ENCODE results near the gene SNTG2.

The SNTG2 gene

DNA sequence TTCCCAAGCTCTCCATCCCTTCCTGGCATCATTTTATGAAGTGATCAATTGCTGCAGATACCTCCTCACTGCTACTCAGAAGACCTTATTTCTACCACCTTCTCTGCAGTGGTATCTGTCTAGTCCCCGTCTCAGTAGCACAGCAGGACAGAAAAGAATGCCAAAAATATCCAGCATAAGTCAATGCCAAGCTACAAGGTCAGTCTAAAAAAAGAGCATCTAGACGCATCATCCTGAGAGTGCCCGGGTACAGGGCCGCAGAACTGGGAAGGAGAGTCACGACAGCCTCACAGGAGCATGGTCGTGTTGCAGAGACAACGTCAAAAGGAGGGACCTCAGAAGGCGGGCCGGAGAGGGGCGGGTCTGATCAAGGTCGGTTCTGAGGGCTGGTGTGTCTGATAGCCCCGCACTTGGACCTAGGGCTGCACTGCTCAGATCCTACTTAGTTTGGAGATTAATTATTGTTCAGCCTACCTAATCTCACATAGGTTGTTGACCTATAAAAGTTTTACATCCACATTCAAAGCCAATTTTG is 24.3 kb upstream of the SNTG2 start:
- no peak for DNase-seq (ENCODE audit: low read depth in 2 of 2, low spot score in 1 of 2)

DNA sequence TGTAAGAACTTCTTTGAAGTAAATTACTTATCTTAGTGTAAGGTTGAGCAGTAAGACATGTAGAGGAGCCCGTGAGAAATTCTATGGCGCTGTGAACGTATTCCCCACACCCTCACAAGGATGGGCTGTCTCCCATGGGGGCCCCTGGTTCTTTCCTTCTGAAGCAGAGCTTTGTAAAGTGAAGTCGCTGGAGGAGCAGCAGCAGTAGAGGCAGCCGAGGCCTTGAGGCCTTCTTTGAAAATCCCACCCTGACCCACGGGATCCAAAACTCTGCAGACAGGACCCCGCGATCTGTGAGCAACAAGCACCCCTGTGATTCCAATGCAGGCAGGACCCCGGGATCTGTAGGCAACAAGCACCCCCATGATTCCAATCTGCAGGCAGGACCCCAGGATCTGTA is 23.8 kb upstream of the SNTG2 start:
- DNase-seq (ENCODE audit: low read depth in 2 of 2, low spot score in 1 of 2), result no peak

DNA sequence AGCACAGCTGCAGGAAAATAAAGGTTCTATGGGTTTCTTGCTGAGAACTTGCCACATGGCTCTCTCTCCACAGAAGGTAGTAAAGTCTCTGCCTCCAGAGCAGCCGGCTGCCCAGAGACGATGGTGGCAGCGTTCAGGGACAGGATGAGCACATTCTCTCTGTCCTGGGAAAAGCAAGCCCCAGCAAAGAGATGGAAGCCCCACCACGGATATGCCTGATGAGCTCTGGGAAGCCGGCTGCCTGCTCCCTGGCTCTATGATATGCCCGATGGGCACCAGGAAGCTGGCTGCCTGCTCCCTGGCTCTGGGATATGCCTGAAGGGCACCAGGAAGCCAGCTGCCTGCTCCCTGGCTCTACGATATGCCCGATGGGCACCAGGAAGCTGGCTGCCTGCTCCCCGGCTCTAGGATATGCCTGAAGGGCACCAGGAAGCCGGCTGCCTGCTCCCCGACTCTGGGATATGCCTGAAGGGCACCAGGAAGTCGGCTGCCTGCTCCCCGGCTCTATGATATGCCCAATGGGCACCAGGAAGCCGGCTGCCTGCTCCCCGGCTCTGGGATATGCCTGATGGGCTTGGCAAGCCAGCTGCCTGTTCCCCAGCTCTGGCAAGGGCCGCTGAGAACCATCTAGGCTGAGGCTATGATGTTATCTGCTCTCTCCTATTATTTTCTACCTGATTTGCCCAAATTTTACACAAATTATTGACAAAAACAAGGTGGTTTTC is 21.5 kb upstream of the SNTG2 start:
- DNase-seq (ENCODE audit: low read depth in 2 of 2, low spot score in 1 of 2), result no peak

DNA sequence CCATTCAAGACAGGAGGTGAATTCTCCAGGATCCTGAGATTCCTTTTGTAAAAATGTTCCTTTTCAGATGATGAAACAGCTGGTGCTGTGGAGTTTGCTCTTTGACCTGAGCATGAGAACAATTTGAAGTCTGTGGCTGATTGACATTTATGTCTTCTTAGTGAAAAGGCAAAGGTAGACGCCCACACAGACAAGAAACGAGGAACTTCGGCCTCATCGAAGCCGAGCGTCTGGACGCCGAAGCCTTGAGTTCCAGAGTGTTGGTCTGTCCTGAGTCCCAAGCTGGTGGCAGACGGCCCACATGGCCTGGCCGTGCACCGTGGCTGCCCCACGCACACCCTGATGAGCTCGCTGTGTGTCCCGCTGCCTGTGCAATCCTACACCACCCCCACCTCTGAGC is 20.7 kb upstream of the SNTG2 start:
- DNase-seq (ENCODE audit: low read depth in 2 of 2, low spot score in 1 of 2), result no peak

DNA sequence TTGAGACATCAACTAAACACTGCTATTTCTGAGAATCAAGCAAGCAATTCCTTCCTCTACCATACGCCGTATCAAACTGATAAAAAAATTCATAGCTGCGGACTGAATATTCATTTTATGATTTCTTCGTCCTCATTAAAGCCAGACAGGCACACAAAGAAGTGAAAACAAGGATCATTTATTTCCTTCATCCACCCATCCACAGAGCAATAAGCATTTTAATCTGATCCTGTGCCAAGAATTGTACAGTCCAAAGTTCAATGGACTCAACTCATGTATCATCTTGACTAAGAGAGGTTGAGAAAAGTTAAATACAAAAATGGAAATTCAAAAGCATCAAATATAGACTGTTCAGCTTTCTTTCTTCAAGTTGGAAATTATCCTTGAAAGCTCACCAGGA is 19.7 kb upstream of the SNTG2 start:
- no peak for DNase-seq (ENCODE audit: low read depth in 2 of 2, low spot score in 1 of 2)

DNA sequence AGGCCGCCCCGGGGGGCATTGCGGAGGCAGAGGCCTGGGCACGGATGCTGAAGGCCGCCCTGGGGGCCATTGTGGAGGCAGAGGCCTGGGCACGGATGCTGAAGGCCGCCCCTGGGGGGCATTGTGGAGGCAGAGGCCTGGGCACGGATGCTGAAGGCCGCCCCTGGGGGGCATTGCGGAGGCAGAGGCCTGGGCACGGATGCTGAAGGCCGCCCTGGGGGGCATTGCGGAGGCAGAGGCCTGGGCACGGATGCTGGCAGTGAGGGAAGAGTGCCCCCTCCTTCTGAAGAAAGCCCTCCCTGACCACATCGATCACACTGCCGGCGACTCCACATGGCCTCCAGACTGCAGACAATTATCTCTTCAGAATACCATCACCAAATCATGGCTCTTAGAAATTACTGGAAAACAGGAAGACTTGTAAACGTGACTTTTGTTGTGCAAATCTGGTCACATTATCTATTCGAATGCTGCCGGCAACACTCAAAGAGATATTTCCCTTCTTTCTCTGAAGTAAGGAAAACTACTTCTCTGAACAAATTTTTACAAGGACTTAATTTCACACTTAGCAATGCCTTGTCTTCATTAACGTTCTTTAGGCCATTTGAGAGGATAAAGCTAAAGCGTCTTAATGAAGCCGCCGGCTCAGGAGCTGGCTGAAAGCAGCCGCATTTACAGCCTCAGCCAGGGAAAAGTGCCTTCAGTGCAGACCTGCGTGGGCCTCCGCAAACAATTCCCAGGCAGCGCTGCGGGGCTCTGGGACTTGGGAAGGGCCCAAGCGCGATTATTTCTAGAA is 18.1 kb upstream of the SNTG2 start:
- DNase-seq (ENCODE audit: low read depth in 2 of 2, low spot score in 1 of 2), result no peak

DNA sequence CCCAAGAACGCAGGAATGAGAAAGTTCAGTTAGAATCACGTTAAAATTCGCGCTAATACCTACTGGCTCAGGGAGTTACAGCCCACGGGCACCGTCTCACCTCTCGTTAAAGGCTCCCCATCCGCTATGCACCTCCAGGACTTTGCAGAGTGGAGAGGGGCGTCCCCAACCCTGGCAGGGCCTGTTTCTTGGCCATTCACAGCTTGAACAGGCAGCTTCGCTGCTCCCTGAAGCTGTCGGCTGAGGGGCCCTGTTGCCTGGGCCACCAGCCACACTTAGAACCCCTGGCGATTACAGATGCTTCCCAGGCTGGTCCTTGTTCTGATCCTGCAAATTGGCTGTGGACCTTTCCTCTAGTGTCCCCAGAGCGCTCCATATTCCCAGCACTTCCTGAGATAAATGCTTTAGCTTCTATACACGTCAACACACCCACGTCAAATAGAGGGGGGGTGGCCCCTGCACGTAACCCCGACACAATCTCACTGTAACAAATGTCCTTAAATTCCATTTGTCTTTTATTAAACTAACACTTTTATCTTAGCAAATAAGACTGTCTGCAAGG is 16.8 kb upstream of the SNTG2 start:
- DNase-seq (ENCODE audit: low read depth in 2 of 2, low spot score in 1 of 2), result no peak

DNA sequence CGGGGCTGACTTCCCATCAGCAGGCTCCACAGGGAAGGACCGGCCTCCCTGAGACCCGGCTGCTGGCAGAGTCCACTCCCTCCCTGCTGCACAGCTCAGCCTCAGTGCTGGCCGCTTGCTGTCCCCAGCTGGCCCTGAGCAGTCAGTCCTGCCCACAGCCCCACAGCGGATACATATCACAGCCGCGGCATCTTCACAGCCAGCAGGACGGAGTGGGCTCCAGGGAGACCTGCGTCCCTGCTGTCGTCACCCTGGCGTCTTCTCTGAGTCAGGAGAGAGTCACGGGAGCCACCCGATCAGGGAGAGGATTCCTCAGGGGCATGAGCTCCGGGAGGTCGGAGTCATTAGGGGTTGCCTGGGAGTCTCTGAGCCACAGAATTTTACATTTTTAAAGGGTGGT is 13.1 kb upstream of the SNTG2 start:
- no peak for DNase-seq (ENCODE audit: low read depth in 2 of 2, low spot score in 1 of 2)

DNA sequence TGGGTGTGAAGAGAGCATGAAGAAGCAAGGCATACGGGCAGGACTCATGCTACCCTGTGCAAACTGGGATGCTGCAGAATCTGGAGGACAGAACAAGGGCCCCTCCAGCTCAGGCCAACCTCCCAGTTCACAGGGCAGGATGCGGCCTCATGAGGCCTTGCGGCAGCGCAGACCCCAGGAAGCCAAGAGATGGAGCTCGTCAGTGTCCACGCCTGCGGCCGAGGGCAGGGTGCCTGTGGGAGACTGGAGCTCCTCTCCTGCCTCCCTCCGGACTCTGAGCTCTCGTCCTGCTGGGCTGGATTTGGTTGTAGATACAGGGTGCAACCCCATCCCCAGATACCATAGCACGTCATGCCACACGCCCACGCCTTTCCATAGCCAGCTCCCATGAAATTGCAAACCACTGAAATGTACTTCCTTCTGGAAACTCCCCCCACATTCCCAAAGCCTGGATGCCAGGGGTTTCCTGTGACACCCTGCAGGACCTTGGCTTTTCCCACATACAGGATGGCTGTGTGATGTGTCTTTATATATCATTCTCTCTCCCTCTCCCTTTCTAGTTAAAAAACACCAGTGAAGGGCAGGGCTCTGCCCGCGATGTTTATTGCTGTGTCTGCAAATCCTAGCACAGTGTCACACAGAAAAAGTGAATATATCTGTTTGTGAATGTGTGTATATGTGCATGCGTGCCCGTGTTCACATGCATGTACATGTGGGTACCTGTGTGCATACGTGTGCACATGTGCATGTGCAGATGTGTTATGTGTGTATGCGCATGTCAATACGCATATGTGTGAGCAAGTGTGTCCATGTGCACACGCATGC is 12.3 kb upstream of the SNTG2 start:
- no peak for DNase-seq (ENCODE audit: low read depth in 2 of 2, low spot score in 1 of 2)

DNA sequence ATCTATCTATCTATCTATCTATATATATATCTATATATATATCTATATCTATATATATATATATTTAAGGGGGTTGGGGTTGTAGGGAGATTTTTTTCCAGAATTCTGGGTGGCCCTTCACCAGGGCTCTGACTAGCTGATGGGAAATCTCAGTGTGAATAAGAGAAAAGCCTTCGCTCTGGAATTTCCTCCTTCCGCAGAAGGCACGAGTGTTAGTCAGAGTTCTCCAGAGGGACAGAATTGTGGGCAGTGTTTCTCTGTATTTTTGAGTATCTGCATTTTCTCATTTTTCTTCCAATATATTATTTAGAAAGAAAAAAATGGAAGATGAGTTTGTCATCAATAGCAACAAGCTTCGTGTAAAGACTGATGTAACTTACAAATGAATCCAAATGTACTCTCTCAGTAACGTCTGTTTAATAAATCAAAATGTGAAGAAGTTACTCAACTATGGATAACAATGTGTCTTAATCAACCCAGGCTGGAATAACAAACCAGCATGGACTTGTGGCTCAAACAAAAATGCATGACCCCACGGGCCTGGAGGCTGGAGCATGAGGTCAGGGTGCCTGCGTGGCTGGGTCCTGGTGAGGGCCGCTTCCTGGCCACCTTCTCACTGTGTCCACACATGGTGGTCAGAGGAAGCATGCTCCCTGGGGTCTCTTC is 10.6 kb upstream of the SNTG2 start:
- no peak for DNase-seq (ENCODE audit: low read depth in 2 of 2, low spot score in 1 of 2)

DNA sequence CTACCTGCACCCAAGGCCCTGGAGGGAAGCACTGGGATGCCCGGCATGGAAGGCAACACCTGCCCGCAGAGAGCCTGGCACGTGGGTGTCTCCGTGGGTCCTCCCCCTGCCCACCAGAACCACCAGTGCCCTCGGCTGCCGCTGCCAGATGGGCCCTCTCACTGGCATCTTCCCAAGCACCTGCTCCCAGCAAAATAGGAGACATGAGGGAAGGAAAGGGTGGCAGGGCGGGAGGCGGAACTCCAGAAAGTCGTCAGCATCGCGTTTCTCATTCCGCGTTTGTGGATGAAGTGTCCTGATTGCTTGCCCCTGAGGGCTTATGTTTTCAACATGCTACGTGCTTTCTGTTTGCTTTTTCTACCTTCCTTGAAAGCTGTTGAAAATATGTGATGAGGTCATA is 8.8 kb upstream of the SNTG2 start:
- DNase-seq (ENCODE audit: low read depth in 2 of 2, low spot score in 1 of 2), result no peak

DNA sequence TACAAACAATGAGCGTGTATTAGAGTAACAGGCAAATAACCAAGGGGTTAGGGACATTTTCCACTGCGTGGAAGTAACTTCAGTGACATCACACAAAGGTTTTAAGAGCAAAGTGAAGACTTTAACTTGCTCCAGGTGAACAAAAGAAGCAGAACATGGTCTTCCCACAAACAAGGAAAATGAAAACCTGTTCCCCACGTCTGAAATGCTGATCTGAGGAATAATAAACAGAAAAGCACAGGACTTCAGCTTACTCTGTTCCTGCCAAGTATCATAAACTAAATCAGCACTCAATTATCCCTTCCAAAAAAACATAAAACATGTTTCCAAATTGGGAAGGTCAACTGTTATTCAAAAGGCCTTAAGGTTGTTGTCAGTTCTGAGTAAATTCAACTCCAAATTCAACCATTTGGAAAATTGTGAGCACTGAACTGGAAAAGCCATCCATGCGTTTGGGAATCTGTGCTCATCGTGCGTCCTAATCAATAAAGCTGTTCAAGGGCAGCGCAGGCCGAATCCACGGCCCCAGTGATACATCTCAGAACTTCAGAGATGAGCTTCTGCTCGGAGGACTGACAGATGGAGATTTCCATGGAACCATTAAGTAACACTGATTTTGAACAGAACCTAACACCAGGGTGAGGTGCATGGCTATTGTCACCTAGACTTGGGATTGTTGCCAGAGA is 7.7 kb upstream of the SNTG2 start:
- DNase-seq (ENCODE audit: low read depth in 2 of 2, low spot score in 1 of 2), result no peak

DNA sequence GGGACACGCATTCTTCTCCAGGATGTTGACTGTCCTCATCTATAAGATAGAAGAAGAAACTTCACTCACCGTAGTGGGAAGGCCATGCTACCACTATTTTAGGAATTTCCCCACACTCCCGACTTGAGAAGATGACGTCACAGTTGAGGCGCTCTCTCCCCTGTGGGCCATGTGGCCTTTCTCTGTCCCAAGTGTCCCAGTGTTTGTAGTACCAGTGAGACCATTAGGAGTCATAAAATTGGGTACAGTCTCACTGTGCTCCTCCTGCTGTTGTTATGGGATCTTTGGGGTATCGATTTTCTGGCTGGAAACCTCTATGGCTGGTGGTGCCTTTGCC is 7.2 kb upstream of the SNTG2 start:
- DNase-seq (ENCODE audit: low read depth in 2 of 2, low spot score in 1 of 2), result no peak

DNA sequence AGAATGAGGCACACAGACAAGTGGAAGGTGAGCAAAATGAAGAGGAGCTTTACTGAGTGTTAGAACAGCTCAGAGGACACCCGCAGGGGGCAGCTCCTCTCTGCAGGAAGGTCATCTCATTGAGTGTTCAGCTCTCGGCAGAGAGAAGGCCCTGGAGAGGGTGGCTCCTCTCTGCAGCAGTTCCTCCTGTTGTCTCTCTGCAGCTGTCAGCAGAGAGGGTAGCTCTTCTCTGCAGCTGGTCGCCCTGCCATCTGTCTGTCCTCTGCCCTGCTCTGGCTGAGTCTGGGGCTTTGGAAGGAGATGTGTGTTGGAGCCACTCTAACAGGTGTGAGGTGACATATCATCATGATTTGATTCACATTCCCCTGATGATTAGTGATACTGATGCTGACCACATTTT is 6.8 kb upstream of the SNTG2 start:
- DNase-seq (ENCODE audit: low read depth in 2 of 2, low spot score in 1 of 2), result no peak

DNA sequence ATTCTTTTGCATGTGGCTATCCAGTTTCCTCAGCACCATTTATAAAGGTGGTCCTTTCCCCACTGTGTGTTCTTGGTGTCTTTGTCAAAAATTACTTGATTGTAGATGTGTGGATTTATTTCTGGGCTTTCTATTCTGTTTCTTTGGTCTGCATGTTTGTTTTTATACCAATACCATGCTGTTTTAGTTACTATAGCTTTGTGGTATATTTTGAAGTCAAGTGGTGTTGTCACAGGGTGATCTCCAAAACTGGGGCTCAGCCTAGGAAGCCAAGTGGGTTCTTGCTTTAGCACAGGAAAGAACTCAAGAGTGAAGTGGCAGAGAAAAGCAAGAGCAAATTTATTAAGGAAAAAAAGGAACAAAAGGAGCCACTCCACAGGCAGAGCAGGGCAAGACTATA is 6.0 kb upstream of the SNTG2 start:
- no peak for DNase-seq (ENCODE audit: low read depth in 2 of 2, low spot score in 1 of 2)

DNA sequence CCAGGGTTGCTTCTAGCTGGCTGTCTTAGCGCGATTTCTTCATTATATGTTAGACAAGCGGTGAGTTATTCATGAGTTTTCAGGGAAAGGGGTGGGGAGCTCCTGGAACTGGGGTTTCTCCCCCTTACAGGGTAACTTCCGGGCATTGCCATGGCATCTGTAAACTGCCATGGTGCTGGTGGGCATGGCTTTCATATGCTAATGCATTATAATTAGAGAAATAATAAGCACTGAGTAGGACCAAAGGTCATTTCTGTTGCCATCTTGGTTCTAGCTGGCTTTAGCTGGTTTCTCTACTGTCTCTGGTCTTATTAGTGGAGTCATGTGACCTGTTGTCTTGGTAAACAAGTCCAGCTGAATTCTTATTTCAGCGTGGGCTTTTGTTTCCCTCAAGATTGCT is 5.5 kb upstream of the SNTG2 start:
- DNase-seq (ENCODE audit: low read depth in 2 of 2, low spot score in 1 of 2), result no peak

DNA sequence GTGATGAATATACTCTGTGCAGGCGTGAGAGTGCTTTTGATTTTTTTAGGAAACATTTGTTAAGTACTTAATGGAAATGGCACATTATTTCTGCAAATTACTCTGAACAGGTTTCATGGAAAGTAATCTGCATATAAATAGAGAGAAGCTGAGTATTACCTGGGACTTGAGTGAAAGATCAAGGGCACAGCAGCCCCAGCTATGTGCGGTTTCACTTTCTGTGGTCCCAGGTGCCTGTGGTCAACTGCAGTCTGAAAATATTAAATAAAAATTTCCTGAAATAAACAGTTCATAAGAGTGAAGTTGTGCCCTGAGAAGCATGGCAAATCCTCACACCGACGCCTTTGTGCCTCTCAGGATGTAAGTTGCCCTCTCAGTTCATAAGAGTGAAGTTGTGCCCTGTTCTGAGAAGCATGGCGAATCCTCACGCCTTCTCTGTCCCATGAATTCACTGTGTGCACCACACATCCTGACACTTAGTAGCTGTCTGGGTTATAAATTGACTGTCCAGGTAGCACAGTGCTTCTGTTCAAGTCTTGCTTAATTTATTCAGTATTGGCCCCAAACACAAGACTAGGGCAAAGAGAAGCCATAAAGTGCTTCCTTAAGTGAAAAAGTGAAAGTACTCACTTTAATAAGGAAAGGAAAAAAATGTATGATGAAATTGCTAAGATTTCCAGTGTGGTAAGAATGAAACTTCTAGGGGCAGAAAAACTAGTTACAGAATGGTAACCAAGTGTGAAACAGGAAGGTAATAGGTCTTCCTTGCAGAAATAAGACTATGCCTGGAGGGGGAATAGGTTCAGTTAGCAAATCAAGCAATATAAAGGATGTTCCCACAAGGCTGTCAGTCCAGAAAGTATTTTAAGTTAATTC is 4.3 kb upstream of the SNTG2 start:
- no peak for DNase-seq (ENCODE audit: low read depth in 2 of 2, low spot score in 1 of 2)

DNA sequence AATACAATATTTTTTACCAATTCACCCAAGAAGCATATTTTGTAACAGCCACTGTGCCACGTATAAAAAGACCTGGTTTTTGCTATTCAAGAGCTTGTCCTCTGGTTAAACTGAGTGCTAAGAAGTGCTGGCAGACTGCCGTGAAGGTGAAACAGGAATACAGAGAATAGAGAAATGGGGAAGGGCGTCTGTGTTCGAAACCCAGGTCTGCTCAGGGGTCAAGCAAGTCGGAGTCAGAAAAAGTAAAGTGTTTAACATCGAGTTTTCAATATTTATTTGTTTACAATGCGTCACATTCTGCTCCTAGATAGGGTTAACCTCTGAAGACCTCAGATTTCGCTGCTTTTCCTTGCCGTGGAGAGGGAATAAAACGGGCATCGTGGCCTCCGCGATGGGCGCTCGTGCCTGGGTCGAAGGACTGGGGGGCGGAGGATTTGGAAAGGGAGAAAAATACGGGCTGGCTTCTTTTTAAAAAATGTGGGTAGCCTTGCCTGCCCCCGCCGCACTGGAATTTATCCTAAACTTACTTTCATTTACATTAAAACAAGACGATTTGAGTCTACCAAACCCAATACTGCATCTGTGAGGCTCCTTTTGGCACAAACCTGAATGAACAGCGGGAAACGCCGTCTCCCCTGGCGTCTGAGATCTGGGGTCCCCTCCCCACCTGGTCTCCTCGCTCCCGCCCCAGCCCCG is 1.1 kb upstream of the SNTG2 start:
- DNase-seq (ENCODE audit: low read depth in 2 of 2, low spot score in 1 of 2), result no peak

Data from stimulated activated CD8-positive, alpha-beta memory T cell treated with anti-CD3 and anti-CD28 coated beads, Interleukin-4, amount 100 ng/mL, for 4 hours (primary cell).